ENCODE data around the gene WDR26. TPM values are rescaled to one million over a fixed set of nuclear protein-coding genes. Genes with fewer than 3 reads are reported as not detected.

The WDR26 gene
- total RNA-seq, 1 donor from 2014 or later, result 62.4 TPM

- Histone ChIP-seq H4K20me1 (ENCODE audit: low read depth) (peaks cover 14% of the 10 kb centered on the region), H2AFZ (replicated peaks) (no peak overlapping the region), H3K27me3 (no peaks in the 10 kb centered on the region), H3K27ac (no peak overlapping the region), H3K36me3 (peaks cover 42% of the 10 kb centered on the region), H3K79me2 (ENCODE audit: low read depth) (peaks cover 7% of the 10 kb centered on the region), H3K9ac (no peak overlapping the region), H3F3A (ENCODE audit: low read depth) (no peaks in the 10 kb centered on the region), H3K4me1 (peaks cover 5% of the 10 kb centered on the region), H3K4me3 (no peak overlapping the region), H3K4me2 (no peak overlapping the region), H3K9me3 (ENCODE audit: low read depth) (no peaks in the 10 kb centered on the region)
- Mint-ChIP-seq H3K27ac (no peak overlapping the region), H3K9me3 (no peaks in the 10 kb centered on the region), H3K4me3 (no peak overlapping the region), H3K36me3 (peaks cover 36% of the 10 kb centered on the region), H3K4me1 (no peaks in the 10 kb centered on the region), H3K27me3 (ENCODE audit: insufficient read depth, low read depth) (no peaks in the 10 kb centered on the region)
- no peak for TF ChIP-seq EZH2 (IDR thresholded peaks at IDR 0.05)
- no peak for TF ChIP-seq CTCF (IDR thresholded peaks at IDR 0.05)
- no peak for TF ChIP-seq EZH2phosphoT487 (IDR thresholded peaks at IDR 0.05)
- no peak for DNase-seq (ENCODE audit: low spot score)
These were observed 29.0 kb downstream of the WDR26 start for GRCh38 chr1:224405604-224405970.

GRCh38 chr1:224404916-224405603, 29.5 kb downstream of the WDR26 start:
- H3K36me3 Mint-ChIP-seq, result peaks cover 34% of the 10 kb centered on the region
- H3K27me3 Mint-ChIP-seq (ENCODE audit: insufficient read depth, low read depth), result no peaks in the 10 kb centered on the region
- H3K4me1 ChIP-seq, result peaks cover 5% of the 10 kb centered on the region
- no peaks in the 10 kb centered on the region for H3F3A ChIP-seq (ENCODE audit: low read depth)
- H3K9ac ChIP-seq, result no peak overlapping the region
- no peak overlapping the region for H3K4me3 ChIP-seq
- no peaks in the 10 kb centered on the region for H3K4me1 Mint-ChIP-seq
- H3K27ac Mint-ChIP-seq, result no peak overlapping the region
- no peak for DNase-seq (ENCODE audit: low spot score)
- no peak overlapping the region for H3K4me3 Mint-ChIP-seq
- H3K9me3 Mint-ChIP-seq, result no peaks in the 10 kb centered on the region
- H3K79me2 ChIP-seq (ENCODE audit: low read depth), result peaks cover 7% of the 10 kb centered on the region
- H3K36me3 ChIP-seq, result peaks cover 43% of the 10 kb centered on the region
- peaks cover 14% of the 10 kb centered on the region for H4K20me1 ChIP-seq (ENCODE audit: low read depth)
- no peak overlapping the region for H3K27ac ChIP-seq
- no peaks in the 10 kb centered on the region for H3K9me3 ChIP-seq (ENCODE audit: low read depth)
- H3K27me3 ChIP-seq, result no peaks in the 10 kb centered on the region
- TF ChIP-seq EZH2 (IDR thresholded peaks at IDR 0.05), result no peak
- no peak for TF ChIP-seq CTCF (IDR thresholded peaks at IDR 0.05)
- TF ChIP-seq EZH2phosphoT487 (IDR thresholded peaks at IDR 0.05), result no peak
- H2AFZ ChIP-seq (replicated peaks), result no peak overlapping the region
- no peak overlapping the region for H3K4me2 ChIP-seq

GRCh38 chr1:224402472-224403036, 32.0 kb downstream of the WDR26 start:
- H2AFZ ChIP-seq (replicated peaks), result no peak overlapping the region
- peaks cover 7% of the 10 kb centered on the region for H3K79me2 ChIP-seq (ENCODE audit: low read depth)
- Mint-ChIP-seq H3K27me3 (ENCODE audit: insufficient read depth, low read depth) (no peaks in the 10 kb centered on the region), H3K27ac (no peak overlapping the region), H3K4me3 (no peak overlapping the region), H3K36me3 (peaks cover 42% of the 10 kb centered on the region), H3K4me1 (no peaks in the 10 kb centered on the region), H3K9me3 (no peaks in the 10 kb centered on the region)
- H4K20me1 ChIP-seq (ENCODE audit: low read depth), result peaks cover 14% of the 10 kb centered on the region
- no peaks in the 10 kb centered on the region for H3K9me3 ChIP-seq (ENCODE audit: low read depth)
- H3K9ac ChIP-seq, result no peak overlapping the region
- H3F3A ChIP-seq (ENCODE audit: low read depth), result no peaks in the 10 kb centered on the region
- no peak for DNase-seq (ENCODE audit: low spot score)
- no peak overlapping the region for H3K4me2 ChIP-seq
- H3K36me3 ChIP-seq, result peaks cover 48% of the 10 kb centered on the region
- H3K27me3 ChIP-seq, result no peaks in the 10 kb centered on the region
- no peak for TF ChIP-seq EZH2phosphoT487 (IDR thresholded peaks at IDR 0.05)
- TF ChIP-seq EZH2 (IDR thresholded peaks at IDR 0.05), result no peak
- no peak for TF ChIP-seq CTCF (IDR thresholded peaks at IDR 0.05)
- H3K27ac ChIP-seq, result peak overlapping the region; percentile 22
- H3K4me1 ChIP-seq, result no peaks in the 10 kb centered on the region
- H3K4me3 ChIP-seq, result no peak overlapping the region

All from neural progenitor cell (in vitro differentiated cells).